IMR-90 (cell line): Measurements from ENCODE around the gene SPATA18. TPM values are rescaled to one million over a fixed set of nuclear protein-coding genes. Genes with fewer than 3 reads are reported as not detected.

Source experiments
- ATAC-seq: fragments of 200-7000 bp; cut with Tn5 transposase; 2 replicates; pipeline ENCODE4 v1.9.1; 2020; ENCODE audit warnings: low read depth, mild to moderate bottlenecking, moderate library complexity
- BruUV-seq: library from RNA; stranded (reverse); fragments of 400-500 nt; replicated peaks from 2 replicates; lab custom pipeline; 2021; lab: Mats Ljungman, UMichigan
- CTCF ChIA-PET: fragments of 300-600 bp; formaldehyde crosslinking; extraction: SDS; loops from one replicate; lab custom pipeline; 2021; ENCODE audit warnings: antibody characterized with exemption; lab: Yijun Ruan, JAX
- POLR2A ChIA-PET: fragments of 300-600 bp; sonication (Branson Sonifier 250); formaldehyde crosslinking; loops from one replicate; lab custom pipeline; 2022; ENCODE audit warnings: antibody characterized with exemption; ENCODE audit not compliant: unreplicated experiment; lab: Charles Lee
- DNase-seq: peaks from one replicate; pipeline ENCODE4 v3.0.0; 2013
- H2AFZ ChIP-seq: replicated peaks from 2 replicates; pipeline ENCODE3; 2013; ENCODE audit warnings: low read length, mild to moderate bottlenecking; ENCODE audit not compliant: poor library complexity
- H2AK5ac ChIP-seq: 2 replicates; pipeline ENCODE4 v1.6.1; 2013; ENCODE audit warnings: low read depth, low read length, inconsistent platforms
- H2AK9ac ChIP-seq: replicated peaks from 2 replicates; pipeline ENCODE3; 2013; ENCODE audit warnings: mild to moderate bottlenecking, low read depth, low read length, moderate library complexity; ENCODE audit not compliant: poor library complexity
- H2BK120ac ChIP-seq: 2 replicates; pipeline ENCODE4 v1.6.1; 2013; ENCODE audit warnings: low read depth, low read length, inconsistent platforms
- H2BK15ac ChIP-seq: 3 replicates; pipeline ENCODE4 v1.6.1; 2013; ENCODE audit warnings: low read depth, low read length, inconsistent platforms
- H2BK20ac ChIP-seq: 2 replicates; pipeline ENCODE4 v1.6.1; 2013; ENCODE audit warnings: low read depth, mild to moderate bottlenecking, inconsistent platforms, low read length, moderate library complexity
- H2BK5ac ChIP-seq: 2 replicates; pipeline ENCODE4 v1.6.1; 2013; ENCODE audit warnings: mild to moderate bottlenecking, low read depth, low read length, inconsistent platforms; ENCODE audit not compliant: poor library complexity, severe bottlenecking
- H3K14ac ChIP-seq: replicated peaks from 2 replicates; pipeline ENCODE4 v1.6.1; 2013; ENCODE audit warnings: low read depth, low read length, inconsistent platforms
- H3K18ac ChIP-seq: 2 replicates; pipeline ENCODE4 v1.6.1; 2013; ENCODE audit warnings: low read depth, low read length, control low read depth
- H3K23ac ChIP-seq: 2 replicates; pipeline ENCODE4 v1.6.1; 2013; ENCODE audit warnings: low read depth, low read length, inconsistent platforms
- H3K27ac ChIP-seq: 2 replicates; pipeline ENCODE4 v1.5.1; 2013; ENCODE audit warnings: mild to moderate bottlenecking, control low read depth, low read length; ENCODE audit not compliant: insufficient read depth
- H3K27me3 ChIP-seq: 2 replicates; pipeline ENCODE4 v1.6.1; 2013; ENCODE audit warnings: low read length; ENCODE audit not compliant: control insufficient read depth, insufficient read depth
- H3K36me3 ChIP-seq: 2 replicates; pipeline ENCODE4 v1.6.1; 2013; ENCODE audit warnings: low read length, mixed read lengths; ENCODE audit not compliant: control insufficient read depth, insufficient read depth
- H3K4ac ChIP-seq: 2 replicates; pipeline ENCODE4 v1.6.1; 2013; ENCODE audit warnings: low read depth, low read length, inconsistent platforms
- H3K4me1 ChIP-seq: 2 replicates; pipeline ENCODE4 v1.6.1; 2013; ENCODE audit warnings: low read length, mixed read lengths; ENCODE audit not compliant: control insufficient read depth, insufficient read depth
- H3K4me2 ChIP-seq: 2 replicates; pipeline ENCODE4 v1.6.1; 2013; ENCODE audit warnings: low read depth, mild to moderate bottlenecking, control low read depth, low read length, moderate library complexity
- H3K4me3 ChIP-seq: 2 replicates; pipeline ENCODE4 v1.5.1; 2013; ENCODE audit warnings: low read depth, mild to moderate bottlenecking, control low read depth, low read length, moderate library complexity; ENCODE audit not compliant: insufficient read depth
- H3K56ac ChIP-seq: 2 replicates; pipeline ENCODE4 v1.6.1; 2013; ENCODE audit warnings: low read length, inconsistent platforms; ENCODE audit not compliant: insufficient read depth; ENCODE audit errors: extremely low read depth
- H3K79me1 ChIP-seq, 2 experiments: 2 replicates each; pipeline ENCODE4 v1.6.1; 2013; ENCODE audit warnings: low read length in 2 of 2, inconsistent platforms in 1 of 2, low read depth in 1 of 2
- H3K9ac ChIP-seq: 2 replicates; pipeline ENCODE4 v1.6.1; 2013; ENCODE audit warnings: low read depth, low read length, control low read depth
- H3K9me1 ChIP-seq: 2 replicates; pipeline ENCODE4 v1.6.1; 2013; ENCODE audit warnings: low read length, inconsistent platforms; ENCODE audit not compliant: insufficient read depth
- H3K9me3 ChIP-seq: 2 replicates; pipeline ENCODE4 v1.6.1; 2013; ENCODE audit warnings: low read length; ENCODE audit not compliant: control insufficient read depth, insufficient read depth
- H4K20me1 ChIP-seq: 2 replicates; pipeline ENCODE4 v1.6.1; 2013; ENCODE audit warnings: low read length, inconsistent platforms; ENCODE audit not compliant: insufficient read depth
- H4K5ac ChIP-seq: 2 replicates; pipeline ENCODE4 v1.6.1; 2013; ENCODE audit warnings: mild to moderate bottlenecking, low read depth, low read length, control low read depth
- H4K8ac ChIP-seq, 2 experiments: 2 replicates each; pipeline ENCODE4 v1.6.1; 2013; ENCODE audit warnings: low read depth in 2 of 2, low read length in 2 of 2, control low read depth in 1 of 2, inconsistent platforms in 1 of 2
- H4K91ac ChIP-seq: 2 replicates; pipeline ENCODE4 v1.6.1; 2013; ENCODE audit warnings: low read depth, low read length, inconsistent platforms; ENCODE audit not compliant: insufficient read depth
- CEBPB ChIP-seq: IDR thresholded peaks from 2 replicates; pipeline ENCODE4 v1.6.1; 2012; ENCODE audit warnings: low read depth, low read length, improper control_type of control experiment
- MXI1 ChIP-seq: IDR thresholded peaks from 2 replicates; pipeline ENCODE4 v1.6.1; 2012; ENCODE audit warnings: low read depth, mild to moderate bottlenecking, low read length, moderate library complexity, borderline replicate concordance
- WGBS, 2 experiments: methylation state at CpG; one replicate each; pipeline versions ENCODE4 v1.1.5 to v1.1.7; 2013; ENCODE audit warnings: missing lambda C conversion rate in 2 of 2; ENCODE audit not compliant: insufficient read length in 1 of 2; ENCODE audit errors: extremely low coverage in 2 of 2; 5-methylcytosine and 5-hydroxymethylcytosine counted together
- dilution Hi-C: fragments of 300-500 bp; cut with HindIII; formaldehyde crosslinking; loops from one replicate; pipeline ENCODE4 v1.14.3; 2018; ENCODE audit warnings: low sequenced_read_pairs; ENCODE audit not compliant: unreplicated experiment
- in situ Hi-C: fragments of 300-500 bp; cut with MboI; formaldehyde crosslinking; loops from 3 replicates; pipeline ENCODE4 v1.14.3; 2019; ENCODE audit warnings: low sequenced_read_pairs, inconsistent platforms, mixed read lengths
- intact Hi-C: fragments of 100-400 bp; cut with micrococcal nuclease; formaldehyde crosslinking; loops from 2 replicates; pipeline ENCODE4 v1.10.0; 2022
- polyA plus RNA-seq, 3 experiments: library from polyadenylated mRNA; depleted of rRNA; stranded (reverse); fragments of >200 nt; gene quantifications; 2 replicates each; pipeline ENCODE4 v1.2.3, GENCODE V29; 2012; ENCODE audit warnings: low replicate concordance in 1 of 3
- total RNA-seq: library from RNA; depleted of rRNA; stranded (reverse); fragments of >200 nt; gene quantifications from 2 replicates; pipeline ENCODE4 v1.2.3, GENCODE V29; 2012

Gene SPATA18
- total and polyA plus RNA-seq, 2 of the 4 experiments (the other 2 are of a cell fraction) = 3.0 to 4.7 TPM

- Histone ChIP-seq H3K4ac (no peak overlapping the region), H3K18ac (no peak overlapping the region), H2BK5ac (no peak overlapping the region), H3K27me3 (no peaks in the 10 kb centered on the region), H2BK20ac (no peak overlapping the region), H2BK120ac (no peak overlapping the region), H4K91ac (no peak overlapping the region), H3K9me1 (no peaks in the 10 kb centered on the region), H3K56ac (no peak overlapping the region), H3K4me3 (no peak overlapping the region), H3K4me1 (no peaks in the 10 kb centered on the region), H3K9ac (no peak overlapping the region), H3K27ac (no peak overlapping the region), H2AFZ (no peak overlapping the region), H4K8ac (no peak overlapping the region), H2AK5ac (no peak overlapping the region), H3K36me3 (no peaks in the 10 kb centered on the region), H3K23ac (no peak overlapping the region), H3K79me1 (no peaks in the 10 kb centered on the region), H4K20me1 (no peaks in the 10 kb centered on the region), H2BK15ac (no peak overlapping the region), H2AK9ac (no peak overlapping the region), H3K14ac (no peak overlapping the region), H3K4me2 (no peak overlapping the region), H4K5ac (no peak overlapping the region), H3K9me3 (no peaks in the 10 kb centered on the region)
- ATAC-seq (no peak), DNase-seq (no peak)
- dilution Hi-C loops = no loop called here
- intact Hi-C loops = loop anchor here (10.0 kb wide), 1 partner anchor 61 kb away; no protein-coding TSS in a partner anchor
- CTCF ChIA-PET = no interaction called here
- POLR2A ChIA-PET = no interaction called here
- peak; percentile 50 for TF ChIP-seq CEBPB
- no peak for TF ChIP-seq MXI1
- no CpG with 5 or more reads among the region's 3 CpGs for whole genome bisulfite sequencing, 2 experiments
- BruUV-seq = no TSS peak
- in situ Hi-C loops = no loop called here
These were observed 92.7 kb downstream of the SPATA18 start for GRCh38 chr4:52143815-52144214.
